ENCODE measurements around the gene LRRC47.

- TF ChIP-seq RARB (CRISPR knock-in tag; IDR thresholded peaks at IDR 0.05) (no peak), ZNF8 (CRISPR knock-in tag; IDR thresholded peaks at IDR 0.05) (no peak), TOX (CRISPR knock-in tag; IDR thresholded peaks at IDR 0.05; ENCODE audit: borderline replicate concordance) (no peak), TCF4 (CRISPR knock-in tag; IDR thresholded peaks at IDR 0.05; ENCODE audit: borderline replicate concordance) (no peak), ZFP3 (CRISPR knock-in tag; IDR thresholded peaks at IDR 0.05) (no peak), OSR1 (CRISPR knock-in tag; IDR thresholded peaks at IDR 0.05) (no peak), SNAI2 (CRISPR knock-in tag; IDR thresholded peaks at IDR 0.05) (no peak), BACH2 (CRISPR knock-in tag; IDR thresholded peaks at IDR 0.05; ENCODE audit: borderline replicate concordance) (no peak)
- TF ChIP-seq, protein P1, sequence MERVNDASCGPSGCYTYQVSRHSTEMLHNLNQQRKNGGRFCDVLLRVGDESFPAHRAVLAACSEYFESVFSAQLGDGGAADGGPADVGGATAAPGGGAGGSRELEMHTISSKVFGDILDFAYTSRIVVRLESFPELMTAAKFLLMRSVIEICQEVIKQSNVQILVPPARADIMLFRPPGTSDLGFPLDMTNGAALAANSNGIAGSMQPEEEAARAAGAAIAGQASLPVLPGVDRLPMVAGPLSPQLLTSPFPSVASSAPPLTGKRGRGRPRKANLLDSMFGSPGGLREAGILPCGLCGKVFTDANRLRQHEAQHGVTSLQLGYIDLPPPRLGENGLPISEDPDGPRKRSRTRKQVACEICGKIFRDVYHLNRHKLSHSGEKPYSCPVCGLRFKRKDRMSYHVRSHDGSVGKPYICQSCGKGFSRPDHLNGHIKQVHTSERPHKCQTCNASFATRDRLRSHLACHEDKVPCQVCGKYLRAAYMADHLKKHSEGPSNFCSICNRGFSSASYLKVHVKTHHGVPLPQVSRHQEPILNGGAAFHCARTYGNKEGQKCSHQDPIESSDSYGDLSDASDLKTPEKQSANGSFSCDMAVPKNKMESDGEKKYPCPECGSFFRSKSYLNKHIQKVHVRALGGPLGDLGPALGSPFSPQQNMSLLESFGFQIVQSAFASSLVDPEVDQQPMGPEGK (CRISPR knock-in tag; IDR thresholded peaks at IDR 0.05; ENCODE audit: borderline replicate concordance): no peak
- TF ChIP-seq, protein P2, sequence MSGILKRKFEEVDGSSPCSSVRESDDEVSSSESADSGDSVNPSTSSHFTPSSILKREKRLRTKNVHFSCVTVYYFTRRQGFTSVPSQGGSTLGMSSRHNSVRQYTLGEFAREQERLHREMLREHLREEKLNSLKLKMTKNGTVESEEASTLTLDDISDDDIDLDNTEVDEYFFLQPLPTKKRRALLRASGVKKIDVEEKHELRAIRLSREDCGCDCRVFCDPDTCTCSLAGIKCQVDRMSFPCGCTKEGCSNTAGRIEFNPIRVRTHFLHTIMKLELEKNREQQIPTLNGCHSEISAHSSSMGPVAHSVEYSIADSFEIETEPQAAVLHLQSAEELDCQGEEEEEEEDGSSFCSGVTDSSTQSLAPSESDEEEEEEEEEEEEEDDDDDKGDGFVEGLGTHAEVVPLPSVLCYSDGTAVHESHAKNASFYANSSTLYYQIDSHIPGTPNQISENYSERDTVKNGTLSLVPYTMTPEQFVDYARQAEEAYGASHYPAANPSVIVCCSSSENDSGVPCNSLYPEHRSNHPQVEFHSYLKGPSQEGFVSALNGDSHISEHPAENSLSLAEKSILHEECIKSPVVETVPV (CRISPR knock-in tag; IDR thresholded peaks at IDR 0.05): no peak
- TF ChIP-seq, protein P3, sequence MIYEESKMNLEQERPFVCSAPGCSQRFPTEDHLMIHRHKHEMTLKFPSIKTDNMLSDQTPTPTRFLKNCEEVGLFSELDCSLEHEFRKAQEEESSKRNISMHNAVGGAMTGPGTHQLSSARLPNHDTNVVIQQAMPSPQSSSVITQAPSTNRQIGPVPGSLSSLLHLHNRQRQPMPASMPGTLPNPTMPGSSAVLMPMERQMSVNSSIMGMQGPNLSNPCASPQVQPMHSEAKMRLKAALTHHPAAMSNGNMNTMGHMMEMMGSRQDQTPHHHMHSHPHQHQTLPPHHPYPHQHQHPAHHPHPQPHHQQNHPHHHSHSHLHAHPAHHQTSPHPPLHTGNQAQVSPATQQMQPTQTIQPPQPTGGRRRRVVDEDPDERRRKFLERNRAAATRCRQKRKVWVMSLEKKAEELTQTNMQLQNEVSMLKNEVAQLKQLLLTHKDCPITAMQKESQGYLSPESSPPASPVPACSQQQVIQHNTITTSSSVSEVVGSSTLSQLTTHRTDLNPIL (CRISPR knock-in tag; IDR thresholded peaks at IDR 0.05; ENCODE audit: low read depth): no peak
Observed at GRCh38 chr1:3768811-3769390, 27.4 kb downstream of the LRRC47 start.

Measured in SK-N-SH treated with all-trans-retinoic acid at 6 μM for 48 hours (cell line).